Fibroblast of mammary gland (primary cell): ENCODE results near the gene SULT1B1.
A peak's percentile ranks its signal among the peaks of the same experiment; 100 is the strongest.

Experiments used
- DNase-seq: peaks from one replicate; pipeline ENCODE4 v3.0.0-alpha.2; 2010; ENCODE audit warnings: low read depth
- H3K4me3 ChIP-seq: 2 replicates; pipeline ENCODE4 v1.5.1; 2011; ENCODE audit warnings: low read depth, mild to moderate bottlenecking, low read length, moderate library complexity; ENCODE audit not compliant: control insufficient read depth
- CTCF ChIP-seq: conservative IDR thresholded peaks from 2 replicates; pipeline ENCODE4 v1.5.1; 2011; ENCODE audit warnings: low read depth, low read length, inconsistent platforms; ENCODE audit not compliant: control insufficient read depth, insufficient read depth

SULT1B1 gene

GRCh38 chr4:69735119-69735518, 25.3 kb downstream of the SULT1B1 start:
- no peak overlapping the region for H3K4me3 ChIP-seq
- no peak for DNase-seq
- no peak for TF ChIP-seq CTCF

GRCh38 chr4:69731847-69732246, 28.6 kb downstream of the SULT1B1 start:
- DNase-seq: peak; percentile 50
- H3K4me3 ChIP-seq: no peak overlapping the region
- no peak for TF ChIP-seq CTCF

- no peak overlapping the region for H3K4me3 ChIP-seq
- peak; percentile 89 for DNase-seq
- TF ChIP-seq CTCF: no peak
Observed at GRCh38 chr4:69731241-69731640, 29.2 kb downstream of the SULT1B1 start.

- H3K4me3 ChIP-seq: no peak overlapping the region
- DNase-seq: no peak
- no peak for TF ChIP-seq CTCF
Observed at GRCh38 chr4:69730002-69730401, 30.4 kb downstream of the SULT1B1 start.

- no peak for TF ChIP-seq CTCF
- no peak overlapping the region for H3K4me3 ChIP-seq
- DNase-seq: peak; percentile 74
Observed at GRCh38 chr4:69727926-69728325, 32.5 kb downstream of the SULT1B1 start.

GRCh38 chr4:69727426-69727825, 33.0 kb downstream of the SULT1B1 start:
- DNase-seq: peak; percentile 51
- no peak for TF ChIP-seq CTCF
- no peak overlapping the region for H3K4me3 ChIP-seq

- no peak for DNase-seq
- no peak overlapping the region for H3K4me3 ChIP-seq
- TF ChIP-seq CTCF: no peak
Observed at GRCh38 chr4:69726971-69727370, 33.4 kb downstream of the SULT1B1 start.
